ENCODE data around the gene NOL4L.

Gene NOL4L

DNA sequence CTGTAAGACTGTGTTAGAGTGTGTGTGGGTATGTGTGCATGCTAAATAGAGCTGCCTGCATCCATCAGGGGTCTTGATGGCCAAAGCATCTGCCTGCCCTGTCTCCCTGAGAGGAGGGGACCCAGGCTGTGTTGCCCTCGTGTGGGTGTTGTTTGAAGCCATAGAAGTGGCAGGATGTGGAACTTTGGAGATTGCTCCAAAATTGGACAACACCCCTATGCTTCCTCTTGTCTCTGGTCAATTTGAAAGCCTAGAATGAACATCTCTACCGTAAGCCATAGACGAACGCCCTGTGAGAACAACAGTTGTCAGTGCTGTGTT, 144.4 kb downstream of the NOL4L start:
- DNase-seq: no peak

DNA sequence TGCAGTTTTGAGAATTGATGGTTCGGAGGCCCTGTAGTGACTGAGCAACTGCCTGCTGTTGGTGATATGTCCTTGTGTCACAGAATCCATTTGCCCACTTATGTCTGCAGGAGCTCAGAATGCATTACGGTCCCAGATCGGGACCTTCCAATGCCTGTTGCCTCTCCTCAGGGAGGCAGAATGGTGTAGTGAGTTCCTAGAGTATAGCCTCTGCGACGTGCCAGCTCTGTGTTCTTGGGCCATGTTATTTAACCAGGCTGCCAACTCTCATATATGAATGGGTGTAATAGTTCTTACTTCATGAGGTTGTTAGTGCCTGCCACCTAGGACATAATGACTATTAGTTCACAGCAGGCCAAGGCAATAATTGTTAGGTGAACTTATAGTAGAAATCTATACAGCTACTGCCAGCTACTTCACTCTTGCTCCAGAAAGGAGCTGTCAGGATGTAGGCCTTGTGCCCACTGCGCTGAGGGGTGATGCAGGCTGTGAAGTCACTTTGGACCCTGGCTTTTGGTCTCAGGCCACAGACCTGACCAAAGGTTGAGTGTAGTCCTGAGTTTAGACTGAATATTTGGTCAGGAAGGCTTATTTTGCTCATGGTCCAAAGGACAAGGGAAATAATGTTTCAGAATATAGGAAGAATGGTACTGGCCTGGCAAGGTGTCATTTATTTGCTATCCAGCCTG, 144.9 kb downstream of the NOL4L start:
- DNase-seq: no peak

DNA sequence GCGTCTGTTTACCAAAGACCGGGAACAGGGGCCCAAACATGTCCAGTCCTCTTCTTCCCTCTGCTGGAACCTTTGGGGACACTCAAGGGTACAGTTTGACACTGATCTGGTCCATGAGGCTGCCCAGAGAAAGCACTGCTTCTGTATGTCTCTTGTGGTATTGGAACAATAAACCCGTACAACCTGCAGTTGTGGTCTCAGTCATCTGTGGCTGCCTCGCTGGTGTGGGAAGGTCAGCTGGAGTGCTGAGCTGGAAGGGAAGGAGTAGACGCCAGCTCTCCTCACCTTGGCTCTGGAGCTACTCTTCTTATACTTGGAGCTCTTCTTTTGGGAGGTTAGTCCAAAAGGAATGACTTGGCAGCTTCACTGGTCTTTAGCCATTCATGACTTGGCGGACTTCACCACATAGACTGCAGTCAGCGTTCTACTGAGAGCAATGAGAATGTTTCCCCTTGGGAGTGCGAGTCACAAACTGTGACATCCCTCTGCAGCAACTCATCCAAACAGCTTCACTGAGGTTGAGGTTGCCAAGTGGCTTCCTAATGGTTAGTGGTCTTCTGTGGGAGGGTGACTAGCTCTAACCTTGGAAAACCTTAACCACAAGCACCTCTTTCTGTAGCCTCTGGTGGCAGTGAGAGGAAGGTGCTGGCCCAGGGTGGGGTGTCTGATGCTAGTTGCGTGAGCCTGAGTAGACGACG, 145.9 kb downstream of the NOL4L start:
- no peak for DNase-seq

DNA sequence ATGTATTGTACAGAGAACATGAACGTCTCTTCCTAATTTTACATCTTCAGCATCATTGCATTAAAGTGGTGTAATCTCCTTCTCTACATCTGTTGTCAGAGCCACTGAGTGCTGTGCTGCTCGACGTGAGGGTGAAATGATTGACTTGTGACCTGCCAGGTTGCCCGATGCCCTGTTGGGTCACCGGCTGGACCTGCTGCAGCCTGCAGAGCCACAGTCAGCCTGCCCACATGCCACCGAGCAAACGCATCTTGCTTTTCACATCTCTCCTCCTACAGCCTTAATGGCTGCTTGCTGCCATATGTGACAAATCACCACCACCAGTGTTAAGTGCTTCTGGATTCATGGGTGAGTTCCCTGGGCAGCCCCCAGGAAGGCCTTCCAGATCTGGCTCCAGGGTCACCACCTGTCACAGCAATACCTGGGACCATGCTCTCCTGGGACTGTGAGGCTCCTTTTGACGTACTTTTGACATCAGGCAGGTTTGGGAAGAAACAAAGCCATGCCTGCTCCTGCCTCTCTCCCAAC, 146.7 kb downstream of the NOL4L start:
- no peak for DNase-seq

GRCh38 chr20:32437391-32438074, 147.6 kb downstream of the NOL4L start:
- no peak for DNase-seq

- no peak for DNase-seq
Measured at GRCh38 chr20:32436968-32437367, 148.2 kb downstream of the NOL4L start.

GRCh38 chr20:32436142-32436861, 148.8 kb downstream of the NOL4L start:
- no peak for DNase-seq

- DNase-seq: no peak
Measured at GRCh38 chr20:32435449-32436107, 149.6 kb downstream of the NOL4L start.

DNA sequence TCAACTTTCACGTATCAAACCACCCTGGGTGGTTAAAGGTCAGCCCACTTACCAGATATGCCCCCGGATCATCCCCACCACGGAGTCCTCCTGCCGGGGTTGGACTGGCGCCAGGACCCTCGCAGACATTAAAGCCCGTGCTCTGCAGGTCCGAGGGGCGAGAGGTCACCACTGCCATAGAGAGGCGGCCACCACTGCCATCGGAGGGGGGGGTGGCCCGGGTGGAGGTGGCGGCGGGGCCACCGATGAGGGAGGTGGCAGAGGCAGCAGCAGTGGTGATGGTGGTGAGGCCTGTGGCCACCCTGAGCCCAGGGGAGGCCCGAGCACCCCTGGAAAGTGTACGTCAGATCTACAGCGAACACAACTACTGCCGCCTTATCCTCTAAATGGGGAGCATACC, 150.7 kb downstream of the NOL4L start:
- DNase-seq: no peak

GRCh38 chr20:32433311-32434021, 151.7 kb downstream of the NOL4L start:
- no peak for DNase-seq

DNA sequence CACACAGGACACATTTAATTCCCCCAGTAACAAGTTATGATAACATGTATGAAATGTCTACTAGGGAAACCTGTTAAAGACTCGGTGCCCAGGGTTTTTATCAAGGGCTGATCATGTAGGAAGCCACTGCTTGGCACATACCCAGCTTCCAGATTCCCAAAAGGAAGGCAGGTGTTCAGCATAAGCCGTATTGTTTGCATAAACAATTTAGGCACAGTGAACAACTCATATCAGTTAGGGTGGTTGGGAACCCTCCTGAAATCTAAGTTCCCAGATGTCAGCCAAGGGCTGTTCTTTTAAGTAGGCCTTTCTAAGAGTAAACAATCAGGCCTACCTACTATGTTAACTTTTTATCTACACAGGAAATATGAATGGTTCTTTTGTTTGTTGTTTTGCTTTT, 152.9 kb downstream of the NOL4L start:
- DNase-seq: no peak

DNA sequence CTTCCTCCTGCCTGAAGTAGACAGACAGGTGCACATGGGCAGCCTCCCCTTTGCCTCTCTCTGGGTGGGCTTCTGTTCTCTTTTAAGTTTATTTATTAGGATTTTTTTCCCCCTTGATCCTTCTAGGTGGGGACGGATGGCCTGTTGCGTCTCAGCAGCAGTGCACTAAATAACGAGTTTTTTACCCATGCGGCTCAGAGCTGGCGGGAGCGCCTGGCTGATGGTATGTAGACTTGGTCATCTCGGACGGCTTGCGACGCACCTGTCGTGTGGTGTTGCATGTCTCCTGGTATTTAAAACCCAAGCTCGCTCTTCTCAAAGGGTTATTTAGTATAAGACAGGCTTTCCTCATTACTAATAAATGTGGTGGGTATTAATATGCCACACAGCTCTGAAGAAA, 153.7 kb downstream of the NOL4L start:
- DNase-seq: no peak

GRCh38 chr20:32429745-32430360, 155.3 kb downstream of the NOL4L start:
- no peak for DNase-seq

- no peak for DNase-seq
Measured at GRCh38 chr20:32429343-32429742, 155.8 kb downstream of the NOL4L start.

GRCh38 chr20:32427996-32428395, 157.1 kb downstream of the NOL4L start:
- no peak for DNase-seq

GRCh38 chr20:32421290-32421689, 163.8 kb downstream of the NOL4L start:
- no peak for DNase-seq

DNA sequence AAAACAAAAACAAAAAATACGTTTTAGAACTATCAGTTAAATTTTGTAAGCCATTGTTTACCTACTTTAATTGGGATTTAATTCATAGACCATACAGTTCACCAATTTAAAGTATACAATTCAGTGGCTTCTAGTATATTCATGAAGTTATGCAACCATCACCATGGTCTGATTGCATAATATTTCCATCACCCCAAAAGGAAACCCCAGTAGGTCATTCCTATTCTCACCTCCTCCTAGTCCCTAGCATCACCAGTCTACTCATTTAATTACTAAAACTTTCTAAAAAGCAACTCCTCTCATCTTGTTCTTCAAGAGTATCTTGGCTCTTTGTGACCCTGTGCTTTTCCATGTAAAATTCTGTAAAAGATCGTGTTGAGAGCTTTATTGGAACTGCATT, 166.8 kb downstream of the NOL4L start:
- DNase-seq: no peak

GRCh38 chr20:32416206-32416605, 168.9 kb downstream of the NOL4L start:
- no peak for DNase-seq

DNA sequence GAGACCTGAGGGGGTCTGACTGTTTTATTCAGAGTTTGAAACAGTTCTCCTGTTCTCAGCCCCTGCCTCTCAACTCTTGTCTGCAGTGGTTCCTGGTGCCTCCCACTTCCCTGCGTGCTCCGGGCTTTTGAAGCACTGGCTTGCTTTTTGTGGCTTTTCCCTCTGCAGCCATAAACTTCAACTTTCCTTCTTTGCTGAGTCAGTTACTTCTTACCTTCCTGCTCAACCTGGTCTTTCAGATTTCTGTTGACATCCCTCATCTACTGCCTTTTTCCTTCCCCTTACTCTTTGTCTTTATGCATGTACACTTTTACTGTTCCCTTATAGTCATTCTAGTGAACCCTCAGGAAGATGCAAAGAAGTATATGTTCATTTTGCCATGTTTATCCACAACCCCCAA, 169.6 kb downstream of the NOL4L start:
- no peak for DNase-seq

DNA sequence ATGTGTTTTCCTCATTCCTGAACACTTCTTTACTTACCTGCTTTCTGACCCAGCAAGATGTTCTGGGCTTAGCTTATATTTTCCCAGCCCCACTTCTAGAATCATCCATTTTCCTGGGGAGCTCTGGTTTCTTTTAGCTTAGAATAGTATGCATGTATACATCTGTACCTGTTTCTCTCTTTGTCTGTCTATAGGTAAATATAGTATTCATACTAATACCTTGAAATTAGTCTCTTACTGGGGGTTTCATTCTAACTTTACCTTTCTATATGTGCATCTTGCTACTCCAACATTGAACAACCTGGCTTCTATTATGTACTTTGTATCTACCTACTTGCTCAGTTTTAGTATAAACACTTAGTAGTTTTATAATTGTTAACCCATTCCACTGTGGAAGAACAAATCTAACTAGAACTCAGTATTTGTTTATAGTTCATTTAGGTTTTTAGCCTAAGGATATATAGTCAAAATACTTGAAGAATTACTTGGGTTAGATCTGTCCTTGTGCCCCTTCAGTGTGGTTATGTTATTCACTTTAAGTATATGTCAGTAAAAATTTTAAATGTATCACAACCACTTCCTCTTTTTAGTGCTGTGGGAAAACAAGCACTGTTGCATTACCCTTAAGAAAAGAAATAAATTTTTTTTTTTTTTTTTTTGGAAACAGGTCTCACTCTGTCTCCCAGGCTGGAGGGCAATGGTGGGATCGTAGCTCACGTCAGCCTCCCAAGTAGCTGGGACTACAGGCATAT, 173.0 kb downstream of the NOL4L start:
- no peak for DNase-seq

All from NCI-H1694 treated with DMSO at 0.1 percent for 48 hours (cell line).